ENCODE results near the gene BANK1.

The BANK1 gene

GRCh38 chr4:102116121-102116520, 325.6 kb downstream of the BANK1 start:
- no peak overlapping the region for H3K27ac Mint-ChIP-seq
- no peaks in the 10 kb centered on the region for H3K4me1 Mint-ChIP-seq
- DNase-seq (ENCODE audit: low spot score in 2 of 2) (no peak), ATAC-seq (no peak)
- H3K4me3 Mint-ChIP-seq = no peak overlapping the region
- H3K9me3 Mint-ChIP-seq = peaks cover 12% of the 10 kb centered on the region
- H3K36me3 Mint-ChIP-seq = no peaks in the 10 kb centered on the region

DNA sequence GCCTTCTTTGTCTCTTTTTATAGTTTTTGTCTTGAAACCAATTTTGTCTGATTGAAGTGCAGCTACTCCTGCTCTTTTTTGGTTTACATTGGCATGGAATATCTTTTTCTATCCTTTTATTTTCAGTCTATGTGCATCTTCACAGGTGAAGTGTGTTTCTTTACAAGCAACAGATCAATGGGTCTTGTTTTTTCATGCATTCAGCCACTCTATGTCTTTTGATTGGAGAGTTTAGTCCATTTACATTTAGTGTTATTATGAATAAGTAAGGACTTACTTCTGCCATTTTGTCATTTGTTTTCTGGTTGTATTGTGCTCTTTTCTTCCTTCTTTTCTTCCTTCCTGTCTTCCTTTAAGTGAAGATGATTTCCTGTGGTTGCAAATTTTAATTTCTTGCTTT, 330.3 kb downstream of the BANK1 start:
- Mint-ChIP-seq H3K36me3 (no peaks in the 10 kb centered on the region), H3K4me3 (no peak overlapping the region), H3K4me1 (no peaks in the 10 kb centered on the region), H3K27ac (no peak overlapping the region), H3K9me3 (peaks cover 27% of the 10 kb centered on the region)
- no peak for ATAC-seq
- DNase-seq (ENCODE audit: low spot score in 2 of 2) = no peak

Data from stimulated activated effector memory CD8-positive, alpha-beta T cell treated with anti-CD3 and anti-CD28 coated beads, Interleukin-12 subunit alpha, Interleukin-12 subunit beta, amount 100 ng/mL, for 72 hours (primary cell).